Muscle of back (tissue), 11 donors: ENCODE data around the gene RAI1. TPM values are rescaled to one million over a fixed set of nuclear protein-coding genes. Genes with fewer than 3 reads are reported as not detected.

Experiments used
- DNase-seq, 3 donors: peaks; one replicate each; pipeline versions ENCODE4 v3.0.0 to v3.0.0-alpha.2; 2013
- polyA plus RNA-seq, 10 donors: library from polyadenylated mRNA; unstranded; fragments of 120-200 nt; gene quantifications; one replicate each; pipeline ENCODE4 v1.2.1, GENCODE V29; 2013; ENCODE audit not compliant: insufficient read length in 10 of 10

Gene RAI1
- polyA plus RNA-seq, 10 donors, result 12.5 to 23.4 (median 16.7) TPM

DNA sequence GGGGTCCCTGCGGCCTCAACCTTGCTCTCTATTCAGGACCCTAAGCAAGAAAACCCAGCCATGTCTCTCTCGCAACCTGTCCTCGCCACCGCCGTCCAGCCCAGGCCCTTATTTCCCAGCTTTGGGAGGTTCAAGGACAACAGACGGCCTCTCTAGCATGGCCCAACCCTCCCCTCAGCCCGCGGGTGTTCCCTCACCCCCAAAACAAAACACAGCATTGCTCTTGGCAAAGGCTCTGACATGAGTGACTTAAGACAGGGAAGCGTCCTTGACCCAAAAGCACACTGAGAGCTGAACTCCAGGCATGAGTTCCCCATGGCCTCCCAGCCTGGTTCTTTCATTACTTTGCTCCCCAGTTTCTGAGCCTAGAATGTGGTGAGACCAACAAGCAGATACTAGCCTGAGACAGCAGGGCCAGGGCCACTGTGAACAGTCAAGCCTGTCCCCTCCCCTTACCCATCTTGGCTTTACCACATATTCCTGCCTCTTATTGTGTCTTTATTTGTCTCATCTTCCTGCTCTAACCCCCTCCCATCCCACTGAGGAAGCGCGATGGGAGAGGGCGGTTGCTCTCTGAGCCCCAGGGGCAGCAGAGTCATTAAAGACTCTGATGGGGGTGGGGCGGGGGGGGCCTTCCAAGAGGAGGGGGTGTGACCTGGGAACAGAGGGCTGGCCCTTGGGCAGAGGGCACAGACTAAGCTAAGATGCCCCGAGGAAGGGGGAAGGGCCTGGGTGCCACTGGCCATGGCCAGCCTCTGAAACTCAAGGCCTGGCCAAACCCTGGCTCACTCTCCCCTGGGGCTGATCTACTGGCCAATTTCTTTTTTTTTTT lies 143.7 kb downstream of the RAI1 start:
- DNase-seq, result peak in 1 of 3 donors; percentile 62

DNA sequence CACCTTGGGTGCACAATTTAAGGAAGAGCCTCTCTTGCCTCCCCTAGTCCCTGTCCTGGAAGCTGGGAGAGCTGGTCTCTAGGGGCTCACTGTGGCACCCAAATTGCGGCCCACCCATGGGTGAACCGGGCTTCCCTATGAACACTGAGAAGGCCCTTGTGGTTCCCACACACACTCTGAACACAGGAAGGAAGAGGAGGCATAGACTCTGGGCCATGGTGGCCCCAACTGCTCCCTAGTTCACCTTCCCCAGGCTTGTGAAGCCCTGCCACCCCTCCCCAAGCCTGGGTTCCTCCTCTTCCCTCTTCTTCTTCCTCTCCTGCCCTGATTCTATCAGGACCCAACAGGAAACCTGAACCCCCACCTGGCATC lies 145.1 kb downstream of the RAI1 start:
- no peak for DNase-seq

DNA sequence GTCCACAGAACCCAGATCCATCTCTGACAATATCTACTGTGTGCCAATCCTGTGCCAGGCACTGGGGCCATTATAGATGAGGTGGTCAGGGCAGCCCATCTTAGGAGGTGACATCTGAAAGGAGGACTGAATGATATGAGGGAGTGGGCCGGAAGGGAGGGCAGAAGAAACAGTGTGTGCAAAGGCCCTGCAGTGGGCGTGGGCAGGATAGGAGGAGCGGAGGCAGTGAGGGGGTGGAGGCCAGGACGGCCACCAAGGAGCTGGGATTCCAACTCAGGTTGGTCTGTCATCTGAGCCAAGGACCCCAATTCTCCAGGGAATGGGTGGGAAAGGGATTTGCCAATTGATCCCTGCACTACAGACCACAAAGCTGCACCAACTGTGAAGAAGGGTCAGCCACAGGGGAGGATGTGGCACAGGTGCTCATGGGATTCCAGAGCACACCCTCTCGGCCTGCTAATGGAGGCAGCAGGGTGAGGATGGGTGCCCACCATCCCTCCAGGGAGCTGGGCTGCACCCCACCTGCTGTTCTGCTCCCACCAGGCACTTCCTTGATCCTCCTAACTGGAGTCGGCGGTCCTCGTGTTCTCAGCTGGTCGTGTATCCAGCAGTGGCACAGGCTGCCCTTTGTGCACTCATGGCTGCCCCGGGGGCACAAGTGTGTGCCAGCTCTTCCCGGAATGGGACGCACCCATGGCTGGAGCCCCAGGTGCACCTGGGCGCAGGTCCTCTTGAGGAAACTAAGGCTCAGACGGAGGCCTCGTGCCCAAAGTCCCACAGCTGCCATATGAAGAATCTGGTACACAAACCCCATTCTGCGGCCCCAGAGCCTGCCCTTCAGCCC lies 145.9 kb downstream of the RAI1 start:
- no peak for DNase-seq

DNA sequence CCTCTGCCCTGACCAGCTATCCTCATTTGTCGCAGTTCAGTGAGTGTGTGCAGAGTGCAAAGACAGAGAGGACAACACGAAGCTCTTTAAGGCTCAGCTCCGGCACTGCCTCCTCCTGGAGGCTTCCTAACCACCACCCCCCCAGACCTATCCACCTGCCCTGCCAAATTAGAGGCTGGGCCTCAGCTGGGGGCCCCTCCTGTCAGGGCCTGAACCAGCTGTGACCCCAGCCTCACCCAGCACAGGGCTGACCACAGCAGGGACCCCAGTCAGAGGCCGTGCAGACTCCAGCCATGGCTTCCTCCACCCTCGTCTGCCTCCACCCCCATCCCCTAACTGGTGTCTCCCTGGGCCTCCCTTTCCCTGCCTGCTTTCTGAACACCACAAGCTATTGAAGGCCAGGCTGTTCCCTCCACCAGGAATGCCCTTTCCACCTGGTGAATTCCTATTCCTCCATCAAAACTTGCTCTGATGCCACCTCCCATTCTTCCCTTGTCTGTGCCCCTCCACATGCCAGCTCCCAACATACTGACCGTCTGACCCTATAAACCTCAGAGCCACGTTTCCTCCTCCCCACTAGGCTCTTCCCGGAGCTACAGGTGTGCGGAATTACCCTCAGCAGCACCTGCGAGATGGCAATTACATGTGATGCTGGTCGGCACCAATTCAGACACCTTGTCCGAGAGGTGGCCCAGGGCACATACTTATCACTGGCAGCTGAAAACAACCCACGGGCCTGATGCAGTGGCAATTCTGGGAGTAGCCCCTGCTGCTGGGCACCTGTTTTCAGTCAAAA lies 146.8 kb downstream of the RAI1 start:
- DNase-seq, result no peak

DNA sequence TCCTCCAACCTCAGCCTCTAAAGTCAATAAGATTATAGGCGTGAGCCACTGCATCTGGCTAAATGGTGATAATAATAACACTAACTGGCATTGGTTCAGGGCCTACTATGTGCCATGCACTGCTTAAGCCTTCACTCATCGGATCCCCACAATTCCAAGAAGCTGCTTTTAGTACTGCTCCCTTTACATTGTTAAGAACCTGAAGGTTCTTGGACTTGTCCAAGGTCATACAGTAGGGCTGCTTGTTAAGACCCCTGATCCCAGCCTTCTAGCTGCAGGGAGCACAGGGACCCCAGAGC lies 149.0 kb downstream of the RAI1 start:
- DNase-seq, result no peak

DNA sequence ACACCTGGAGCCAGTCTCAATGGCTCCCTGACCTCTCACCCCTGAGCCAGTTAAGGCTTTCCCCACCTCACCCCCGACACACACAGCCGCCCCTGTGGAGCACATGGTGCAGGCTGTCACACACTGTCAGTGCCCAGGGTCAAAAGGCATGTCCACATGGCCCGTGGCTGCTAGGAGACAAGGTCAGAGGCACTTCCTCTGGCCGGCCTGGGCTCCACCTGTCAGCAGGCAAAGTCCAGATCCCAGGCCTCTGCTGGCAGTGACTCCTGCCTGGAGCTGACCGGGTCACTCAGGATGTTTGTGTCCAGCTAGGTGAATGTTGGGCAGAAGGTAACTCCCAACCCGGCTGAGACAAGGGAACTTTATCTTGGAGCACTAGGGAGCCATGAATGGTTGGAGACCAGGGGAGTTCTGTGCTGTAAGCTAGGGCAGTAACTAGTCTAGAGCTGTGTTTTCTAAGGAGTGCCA lies 149.5 kb downstream of the RAI1 start:
- no peak for DNase-seq

DNA sequence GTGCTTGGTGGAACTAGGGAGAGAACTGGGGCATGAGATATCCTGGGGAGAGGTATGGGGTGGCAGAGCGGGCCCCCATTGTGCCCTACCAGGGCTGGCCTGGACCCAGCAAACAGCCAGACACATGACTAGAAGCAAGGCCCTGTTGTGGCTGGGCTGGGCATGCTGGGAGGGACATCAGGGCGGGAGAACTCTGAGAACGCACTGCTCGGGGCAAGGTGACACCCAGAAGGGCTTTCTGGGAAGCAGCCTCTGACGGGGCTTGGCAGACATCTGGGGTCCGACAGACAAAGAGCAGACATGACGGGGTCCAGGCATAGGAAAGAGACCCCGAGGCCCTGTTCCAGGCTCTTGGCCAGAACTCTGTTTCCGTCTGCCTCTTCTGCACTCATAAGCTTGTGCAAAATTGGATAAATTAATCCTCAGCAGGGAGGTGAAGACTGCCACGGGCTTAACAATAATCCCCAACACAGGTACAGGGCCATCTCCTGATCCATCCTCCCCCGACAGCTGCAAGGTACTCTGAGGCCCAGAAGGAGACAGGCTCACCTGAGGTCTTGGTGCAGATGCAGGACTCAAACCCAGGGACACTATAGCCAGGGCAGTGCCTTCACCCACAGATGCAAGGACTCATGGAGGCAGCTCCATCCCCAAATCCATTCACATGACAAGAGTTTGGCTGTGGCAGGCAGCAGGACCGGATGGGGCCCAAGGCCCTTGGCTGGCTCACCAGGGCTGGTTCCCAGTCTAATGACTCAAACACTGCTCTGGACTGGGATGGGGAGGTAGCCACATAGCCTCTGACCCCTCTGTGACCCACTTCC lies 150.2 kb downstream of the RAI1 start:
- DNase-seq, result no peak

DNA sequence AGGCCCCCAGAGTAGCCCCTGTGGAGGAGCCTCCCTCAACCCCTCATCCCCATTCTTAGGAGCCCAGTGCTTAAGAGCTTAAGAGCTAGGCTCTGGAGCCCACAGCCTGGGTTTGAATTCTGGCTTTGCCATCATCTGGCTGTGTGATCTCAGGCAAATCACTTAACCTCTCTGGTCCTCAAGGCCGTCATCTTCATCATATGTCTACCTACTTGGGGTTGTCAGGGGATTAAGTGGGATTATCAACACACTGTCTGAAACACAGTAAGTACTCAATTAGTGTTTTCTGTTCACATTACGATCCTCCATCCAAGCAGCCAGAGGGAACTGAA lies 150.7 kb downstream of the RAI1 start:
- no peak for DNase-seq

DNA sequence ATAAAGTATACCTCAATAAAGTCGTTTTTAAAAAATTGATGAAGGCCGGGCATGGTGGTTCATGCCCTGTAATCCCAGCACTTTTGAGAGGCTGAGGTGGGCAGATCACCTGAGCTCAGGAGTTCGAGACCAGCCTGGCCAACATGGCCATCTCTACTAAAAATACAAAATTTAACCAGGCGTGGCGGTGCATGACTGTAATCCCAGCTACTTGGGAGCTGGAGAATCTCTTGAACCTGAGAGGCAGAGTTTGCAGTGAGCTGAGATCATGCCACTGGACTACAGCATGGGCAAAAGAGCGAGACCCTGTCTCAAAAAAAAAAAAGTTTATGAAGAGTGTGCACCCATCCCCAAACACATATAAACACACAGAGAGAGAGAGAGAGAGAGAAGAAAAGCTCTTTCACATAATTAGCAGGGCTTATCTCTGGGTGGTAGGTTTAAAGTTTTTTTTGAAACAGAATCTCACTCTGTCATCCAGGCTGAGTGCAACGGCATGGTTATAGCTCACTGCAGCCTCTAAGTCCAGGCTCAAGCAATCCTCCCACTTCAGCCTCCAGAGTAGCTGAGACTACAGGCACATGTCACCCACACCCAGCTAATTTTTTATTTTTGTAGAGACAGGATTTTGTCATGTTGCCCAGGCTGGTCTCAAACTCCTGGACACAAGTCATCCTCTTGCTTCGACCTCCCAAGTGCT lies 152.6 kb downstream of the RAI1 start:
- no peak for DNase-seq

DNA sequence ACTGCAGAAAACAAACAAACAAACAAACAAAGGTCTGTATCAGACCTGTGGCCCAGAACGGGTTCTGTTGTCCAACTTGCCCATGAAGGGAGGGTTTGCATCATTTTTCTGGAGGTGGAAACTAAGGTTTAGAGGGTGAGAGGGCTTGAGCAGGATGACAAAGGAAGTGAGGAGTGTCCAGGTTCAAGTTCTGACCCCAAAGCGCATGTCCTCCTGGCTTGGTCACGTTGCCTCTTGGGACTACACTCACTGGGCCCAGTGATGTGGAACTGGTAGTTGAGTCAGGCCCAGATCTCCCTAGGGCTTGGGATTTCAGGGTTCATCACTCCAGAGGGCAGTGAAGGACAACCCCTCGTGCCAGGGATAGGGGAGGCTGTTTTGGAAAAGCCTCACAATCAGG lies 153.7 kb downstream of the RAI1 start:
- DNase-seq, result no peak

DNA sequence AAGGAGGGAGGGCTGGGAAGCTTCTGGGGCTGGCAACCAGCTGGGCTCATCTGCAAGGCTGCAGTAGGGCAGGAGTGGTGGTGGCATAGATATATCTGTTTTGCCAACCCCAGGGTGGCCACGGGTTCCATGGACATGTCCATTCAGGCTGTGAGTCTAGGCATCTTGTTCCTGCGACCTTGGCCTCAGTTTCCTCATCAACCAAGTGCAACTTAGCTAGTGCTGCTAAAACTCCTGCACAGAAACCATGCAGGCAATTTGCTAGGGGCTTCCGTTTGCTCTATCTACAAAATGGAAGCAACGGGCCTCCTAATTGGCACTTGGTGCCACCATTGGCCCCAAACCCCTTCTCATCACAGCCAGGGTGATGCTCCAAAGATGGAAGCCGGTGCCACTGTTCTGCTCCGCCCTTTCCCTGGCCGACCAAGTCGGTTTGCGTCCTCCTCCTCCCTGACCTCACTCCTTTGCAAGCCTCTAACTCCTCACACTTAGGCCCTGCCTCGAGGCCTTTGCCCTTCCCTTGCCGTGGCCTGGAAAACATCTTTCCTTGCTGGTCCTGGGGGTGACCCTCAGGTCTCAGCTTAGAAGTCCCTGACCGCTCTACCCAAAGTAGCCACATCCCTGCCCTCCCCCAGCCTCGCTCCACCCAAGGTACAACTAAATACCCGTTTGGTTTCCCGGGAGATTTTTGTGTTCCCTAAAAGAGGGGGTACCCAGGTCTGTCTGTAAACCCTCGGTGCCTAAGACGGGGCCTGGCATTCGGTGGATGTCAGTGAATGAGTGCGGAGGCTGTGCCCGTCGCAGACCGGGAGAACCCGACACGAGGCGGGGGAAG lies 154.4 kb downstream of the RAI1 start:
- no peak for DNase-seq

DNA sequence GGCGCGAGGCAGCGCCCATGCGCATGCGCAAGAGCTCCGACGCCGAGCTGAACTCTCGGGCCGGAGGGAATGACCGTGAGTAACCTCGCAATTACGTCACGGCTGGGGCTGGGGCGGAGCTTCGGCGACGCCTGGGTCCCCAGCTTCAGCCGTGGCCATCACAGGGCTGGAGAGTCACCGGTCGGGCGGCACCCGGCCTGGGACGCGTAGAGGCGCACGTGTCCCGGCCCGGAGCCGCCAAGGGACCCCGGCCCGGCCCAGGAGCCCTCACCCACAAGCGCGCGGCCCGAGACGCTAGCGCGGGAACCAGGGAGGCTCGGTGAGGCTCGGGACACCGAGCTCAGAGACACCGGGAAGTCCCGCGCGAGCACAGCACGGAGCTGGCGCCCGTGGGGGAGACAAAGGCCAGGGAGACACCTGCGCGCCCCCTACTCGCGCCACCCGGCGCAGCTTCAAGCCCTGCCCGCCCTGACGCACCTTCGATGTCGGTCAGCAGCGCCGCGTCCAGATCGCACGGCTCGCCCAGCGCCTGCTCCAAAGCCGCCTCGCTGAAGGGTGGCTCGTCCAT lies 155.1 kb downstream of the RAI1 start:
- peak; percentile 97 to 99 (median 99) for DNase-seq

DNA sequence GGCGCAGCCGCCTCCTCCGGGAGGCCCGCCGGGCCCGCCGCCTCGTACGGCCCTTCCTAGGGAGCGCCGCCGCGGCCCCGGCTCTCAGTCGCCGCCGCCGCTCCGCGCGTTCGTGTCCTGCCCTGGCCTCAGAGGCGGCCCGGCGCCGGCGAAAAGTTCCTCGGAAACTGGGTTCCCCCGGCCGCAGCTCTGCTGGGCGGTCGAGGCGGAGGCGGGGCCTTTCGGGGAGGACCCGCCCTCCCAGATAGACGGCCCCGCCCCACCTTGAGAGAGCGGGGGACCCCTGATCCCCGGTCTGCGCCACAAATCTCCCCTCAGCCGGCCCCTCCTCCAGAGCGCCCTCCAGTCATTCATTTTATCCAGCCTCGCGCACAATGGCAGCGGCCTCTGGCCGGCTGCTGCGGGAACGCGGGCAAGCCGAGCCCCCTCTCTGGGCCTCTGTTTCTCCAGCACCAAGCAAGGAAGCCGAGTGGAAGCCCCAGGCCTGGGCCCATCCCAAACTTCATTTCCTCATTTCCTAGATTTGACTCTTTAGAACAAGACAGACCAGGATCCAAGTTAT lies 155.6 kb downstream of the RAI1 start, which contains the start of gene SREBF1:
TSS of gene SREBF1 (minus strand) at position 169 of the 562 bp plus-strand sequence. CDS start 169 bp downstream, outside the sequence.
- DNase-seq, result peak in 2 of 3 donors; percentile 73 to 89

DNA sequence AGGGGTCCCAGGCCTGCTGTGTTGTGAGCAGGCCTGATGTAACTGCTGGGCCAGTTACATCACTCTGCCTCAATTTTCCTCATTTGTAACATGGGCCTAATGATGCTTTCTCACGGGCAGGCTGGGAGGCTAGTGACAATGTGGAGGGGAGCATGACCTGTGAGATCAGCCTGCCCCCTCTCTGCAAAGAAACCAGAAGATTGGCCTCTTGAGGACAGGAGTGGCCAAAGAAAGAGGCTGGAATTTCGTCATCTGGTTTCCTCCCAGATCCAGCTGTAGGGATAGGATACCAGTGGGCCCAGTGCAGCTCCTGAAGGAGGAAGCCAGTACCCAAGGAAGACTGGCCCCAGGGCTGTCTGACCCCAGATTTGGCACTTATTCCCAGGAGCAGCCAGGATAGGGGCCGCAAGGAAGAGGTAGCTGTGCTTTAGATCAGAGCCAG lies 156.1 kb downstream of the RAI1 start:
- DNase-seq, result peak in 2 of 3 donors; percentile 83 to 93

DNA sequence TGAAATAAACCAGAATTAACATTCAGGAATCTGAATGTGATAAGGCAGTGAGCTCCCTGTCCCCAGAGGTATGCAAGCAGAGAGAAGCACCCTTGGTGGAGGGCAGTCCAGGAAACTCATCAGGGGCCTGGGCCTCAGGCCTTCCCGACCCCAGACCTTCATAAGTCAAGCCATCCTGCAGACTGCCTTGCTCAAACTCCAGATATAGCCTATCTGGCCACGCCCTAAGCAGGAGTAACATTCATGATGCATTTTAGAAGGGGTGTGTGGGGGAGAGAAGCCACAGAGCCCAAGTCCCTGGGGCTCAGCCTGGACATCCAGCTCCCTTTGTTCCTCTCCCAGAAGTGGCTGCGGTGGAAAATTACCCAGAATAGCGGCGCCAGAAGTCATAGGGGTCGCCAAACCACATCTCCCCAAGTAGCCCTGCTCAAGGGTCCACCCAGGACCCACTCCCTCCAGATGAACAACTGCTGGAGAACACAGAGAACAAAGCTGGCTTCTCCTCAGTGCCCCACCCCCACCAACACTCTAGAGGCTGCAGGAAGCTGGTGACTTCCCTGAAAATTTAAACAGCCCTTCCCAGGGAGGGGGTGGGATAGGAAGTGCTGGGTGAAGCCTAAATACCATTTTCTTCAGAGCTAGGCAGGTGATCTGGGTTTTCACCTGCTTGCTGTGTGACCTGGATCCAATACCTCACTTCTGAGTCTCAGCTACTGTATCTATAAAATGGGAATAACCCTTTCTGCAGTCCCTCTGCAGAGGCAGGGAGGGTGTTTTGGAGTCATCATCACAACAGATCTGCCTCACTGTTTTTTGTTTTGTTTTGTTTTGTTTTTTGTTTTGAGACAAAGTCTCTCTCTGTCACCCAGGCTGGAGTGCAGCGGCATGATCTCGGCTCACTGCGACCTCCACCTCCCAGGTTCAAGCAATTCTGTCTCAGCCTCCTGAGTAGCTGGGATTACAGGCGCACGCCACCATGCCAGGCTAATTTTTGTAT lies 157.0 kb downstream of the RAI1 start:
- DNase-seq, result peak in 1 of 3 donors; percentile 85

DNA sequence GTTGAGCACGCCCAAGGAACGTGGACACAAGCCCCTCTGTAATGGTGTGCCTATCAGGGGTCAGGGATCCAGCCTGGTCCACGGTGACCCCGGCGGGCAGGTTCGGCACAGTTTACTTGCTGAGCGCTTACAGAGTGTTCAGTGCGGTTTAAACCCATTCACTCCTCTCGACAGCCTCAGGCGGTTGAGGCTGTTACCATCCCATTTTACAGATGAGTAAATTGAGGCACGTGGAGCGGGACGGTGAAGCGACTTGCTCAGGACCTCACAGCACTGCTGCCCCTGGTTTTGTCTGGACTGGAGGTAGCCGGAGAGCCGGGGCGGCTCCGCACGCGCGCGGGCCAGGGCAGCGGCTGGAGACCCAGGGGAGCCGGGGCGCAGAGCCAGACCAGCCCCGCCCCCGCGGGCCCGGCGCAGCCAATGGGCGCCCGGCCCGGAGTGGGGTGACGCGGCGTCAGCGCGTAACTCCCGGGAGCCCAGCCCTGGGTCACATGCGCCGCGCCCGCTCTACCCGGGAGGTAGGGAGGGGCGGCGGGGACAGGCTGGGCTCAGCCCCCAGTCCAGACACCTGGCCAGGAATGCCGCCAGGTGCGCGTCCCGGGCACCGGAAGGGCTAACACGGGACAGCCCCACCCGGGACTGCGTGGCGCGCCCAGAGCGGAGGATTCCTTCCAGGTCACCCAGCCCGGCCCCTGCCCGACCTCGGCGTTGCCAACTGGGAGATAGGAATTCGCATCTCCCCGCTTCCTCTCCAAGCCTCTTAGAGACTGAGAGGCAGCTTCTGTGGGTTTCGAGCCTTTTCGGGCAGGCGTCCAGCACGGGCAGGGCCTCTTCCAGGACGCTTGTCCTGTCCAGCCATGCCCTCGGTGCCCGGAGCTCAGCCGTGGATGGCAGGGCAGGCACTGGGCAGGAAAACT lies 158.8 kb downstream of the RAI1 start:
- DNase-seq, result peak; percentile 84 to 93 (median 88)
